ENCODE results near the gene SVOP.

SVOP gene

DNA sequence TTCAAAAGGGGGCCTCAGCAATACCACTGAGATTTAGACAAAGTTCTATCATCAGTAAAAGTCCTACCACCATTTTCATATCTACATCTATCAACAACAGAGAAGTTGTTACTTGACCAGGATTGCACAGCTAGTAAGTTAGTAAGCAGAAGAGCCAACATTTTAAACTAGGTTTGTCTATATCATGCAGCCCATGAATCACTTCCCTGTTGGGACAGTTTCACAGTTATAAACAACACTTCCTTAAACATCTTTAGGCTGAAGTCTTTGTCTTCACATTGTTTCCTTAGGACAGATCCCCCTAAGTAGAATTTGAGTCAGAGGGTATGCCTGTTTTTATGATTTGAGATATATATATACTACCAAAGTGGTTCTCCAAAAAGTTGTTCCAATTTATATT lies 72.5 kb downstream of the SVOP start:
- Histone ChIP-seq H3K9me3 (ENCODE audit: insufficient read depth, low read depth, low read length) (no peaks in the 10 kb centered on the region), H3K79me2 (ENCODE audit: insufficient read depth, low read length) (no peaks in the 10 kb centered on the region), H3K36me3 (ENCODE audit: insufficient read depth, low read length) (no peaks in the 10 kb centered on the region), H3K4me1 (ENCODE audit: insufficient read depth, low read length, poor library complexity, severe bottlenecking) (no peaks in the 10 kb centered on the region), H3K9me2 (replicated peaks; ENCODE audit: low read depth, low read length) (no peaks in the 10 kb centered on the region), H3F3A (ENCODE audit: low read depth) (no peaks in the 10 kb centered on the region), H3K27me3 (ENCODE audit: insufficient read depth, low read length, poor library complexity, severe bottlenecking) (no peaks in the 10 kb centered on the region), H4K20me1 (ENCODE audit: insufficient read depth, low read length, poor library complexity, severe bottlenecking) (no peaks in the 10 kb centered on the region), H3K4me3 (ENCODE audit: low read length, poor library complexity, severe bottlenecking) (no peak overlapping the region), H3K9ac (ENCODE audit: low read depth, low read length, poor library complexity, severe bottlenecking) (no peak overlapping the region), H3K4me2 (ENCODE audit: low read depth, low read length, poor library complexity, severe bottlenecking) (no peak overlapping the region), H2AFZ (ENCODE audit: low read length) (no peak overlapping the region)
- no peak for TF ChIP-seq EZH2phosphoT487 (IDR thresholded peaks at IDR 0.05; ENCODE audit: borderline replicate concordance)
- TF ChIP-seq, protein P1, sequence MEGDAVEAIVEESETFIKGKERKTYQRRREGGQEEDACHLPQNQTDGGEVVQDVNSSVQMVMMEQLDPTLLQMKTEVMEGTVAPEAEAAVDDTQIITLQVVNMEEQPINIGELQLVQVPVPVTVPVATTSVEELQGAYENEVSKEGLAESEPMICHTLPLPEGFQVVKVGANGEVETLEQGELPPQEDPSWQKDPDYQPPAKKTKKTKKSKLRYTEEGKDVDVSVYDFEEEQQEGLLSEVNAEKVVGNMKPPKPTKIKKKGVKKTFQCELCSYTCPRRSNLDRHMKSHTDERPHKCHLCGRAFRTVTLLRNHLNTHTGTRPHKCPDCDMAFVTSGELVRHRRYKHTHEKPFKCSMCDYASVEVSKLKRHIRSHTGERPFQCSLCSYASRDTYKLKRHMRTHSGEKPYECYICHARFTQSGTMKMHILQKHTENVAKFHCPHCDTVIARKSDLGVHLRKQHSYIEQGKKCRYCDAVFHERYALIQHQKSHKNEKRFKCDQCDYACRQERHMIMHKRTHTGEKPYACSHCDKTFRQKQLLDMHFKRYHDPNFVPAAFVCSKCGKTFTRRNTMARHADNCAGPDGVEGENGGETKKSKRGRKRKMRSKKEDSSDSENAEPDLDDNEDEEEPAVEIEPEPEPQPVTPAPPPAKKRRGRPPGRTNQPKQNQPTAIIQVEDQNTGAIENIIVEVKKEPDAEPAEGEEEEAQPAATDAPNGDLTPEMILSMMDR (conservative IDR thresholded peaks at IDR 0.05; ENCODE audit: low read length) = no peak

DNA sequence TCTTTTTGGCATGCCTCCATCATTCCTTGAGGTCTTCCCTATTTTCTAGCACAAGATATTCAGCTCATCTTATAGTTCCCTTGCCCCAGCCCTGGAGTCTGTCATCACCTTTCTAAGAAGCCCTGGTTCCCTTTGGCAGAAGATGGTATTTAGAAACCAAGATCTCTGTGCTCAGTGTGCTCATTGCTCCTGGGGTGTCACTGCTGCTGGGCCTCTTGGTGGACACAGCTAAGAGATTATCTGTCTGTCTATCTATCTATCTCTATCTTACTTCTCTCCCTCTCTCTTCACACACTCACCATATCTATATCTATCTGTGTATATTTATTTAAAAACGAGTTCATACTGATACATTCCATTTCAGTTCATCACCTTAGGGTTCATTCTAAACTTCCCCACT lies 73.8 kb downstream of the SVOP start:
- no peak for TF ChIP-seq EZH2phosphoT487 (IDR thresholded peaks at IDR 0.05; ENCODE audit: borderline replicate concordance)
- TF ChIP-seq, protein P1 (conservative IDR thresholded peaks at IDR 0.05; ENCODE audit: low read length) = no peak
- Histone ChIP-seq H3K9me2 (replicated peaks; ENCODE audit: low read depth, low read length) (no peaks in the 10 kb centered on the region), H3K4me1 (ENCODE audit: insufficient read depth, low read length, poor library complexity, severe bottlenecking) (no peaks in the 10 kb centered on the region), H3K27me3 (ENCODE audit: insufficient read depth, low read length, poor library complexity, severe bottlenecking) (no peaks in the 10 kb centered on the region), H3K9ac (ENCODE audit: low read depth, low read length, poor library complexity, severe bottlenecking) (no peak overlapping the region), H3K9me3 (ENCODE audit: insufficient read depth, low read depth, low read length) (no peaks in the 10 kb centered on the region), H3K4me3 (ENCODE audit: low read length, poor library complexity, severe bottlenecking) (no peak overlapping the region), H3K4me2 (ENCODE audit: low read depth, low read length, poor library complexity, severe bottlenecking) (no peak overlapping the region), H3K36me3 (ENCODE audit: insufficient read depth, low read length) (no peaks in the 10 kb centered on the region), H2AFZ (ENCODE audit: low read length) (no peak overlapping the region), H4K20me1 (ENCODE audit: insufficient read depth, low read length, poor library complexity, severe bottlenecking) (no peaks in the 10 kb centered on the region), H3K79me2 (ENCODE audit: insufficient read depth, low read length) (no peaks in the 10 kb centered on the region), H3F3A (ENCODE audit: low read depth) (no peaks in the 10 kb centered on the region)

DNA sequence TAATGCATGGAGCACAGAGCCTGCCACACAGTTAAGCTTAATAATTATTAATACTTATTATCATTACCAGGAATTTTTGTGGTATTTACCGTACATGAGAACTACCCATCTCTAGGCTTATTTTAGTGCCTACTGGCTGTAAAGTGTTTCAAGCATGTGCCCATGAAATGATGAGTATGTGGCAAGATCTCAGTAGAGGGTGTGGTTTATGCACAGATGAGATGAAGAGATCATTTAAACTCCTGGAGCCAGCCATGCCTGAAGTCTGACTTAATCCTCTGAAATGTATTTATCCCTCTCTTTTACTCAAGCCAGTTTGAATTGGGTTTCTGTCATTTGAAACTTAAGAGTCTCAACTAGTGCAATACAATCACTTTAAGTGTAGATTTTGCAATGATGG lies 80.7 kb downstream of the SVOP start:
- TF ChIP-seq, protein P1 (conservative IDR thresholded peaks at IDR 0.05; ENCODE audit: low read length) = no peak
- no peak for TF ChIP-seq EZH2phosphoT487 (IDR thresholded peaks at IDR 0.05; ENCODE audit: borderline replicate concordance)
- no peaks in the 10 kb centered on the region for H3K9me3 ChIP-seq (ENCODE audit: insufficient read depth, low read depth, low read length)
- no peaks in the 10 kb centered on the region for H3K36me3 ChIP-seq (ENCODE audit: insufficient read depth, low read length)
- H2AFZ ChIP-seq (ENCODE audit: low read length) = no peak overlapping the region
- H3K9me2 ChIP-seq (replicated peaks; ENCODE audit: low read depth, low read length) = no peaks in the 10 kb centered on the region
- no peaks in the 10 kb centered on the region for H4K20me1 ChIP-seq (ENCODE audit: insufficient read depth, low read length, poor library complexity, severe bottlenecking)
- no peak overlapping the region for H3K4me2 ChIP-seq (ENCODE audit: low read depth, low read length, poor library complexity, severe bottlenecking)
- no peaks in the 10 kb centered on the region for H3K27me3 ChIP-seq (ENCODE audit: insufficient read depth, low read length, poor library complexity, severe bottlenecking)
- no peaks in the 10 kb centered on the region for H3F3A ChIP-seq (ENCODE audit: low read depth)
- H3K4me3 ChIP-seq (ENCODE audit: low read length, poor library complexity, severe bottlenecking) = no peak overlapping the region
- H3K9ac ChIP-seq (ENCODE audit: low read depth, low read length, poor library complexity, severe bottlenecking) = no peak overlapping the region
- no peaks in the 10 kb centered on the region for H3K79me2 ChIP-seq (ENCODE audit: insufficient read depth, low read length)
- H3K4me1 ChIP-seq (ENCODE audit: insufficient read depth, low read length, poor library complexity, severe bottlenecking) = no peaks in the 10 kb centered on the region
